Measurements from ENCODE around the gene OR51A7. TPM values are rescaled to one million over a fixed set of nuclear protein-coding genes. Genes with fewer than 3 reads are reported as not detected.

OR51A7 gene, protein sequence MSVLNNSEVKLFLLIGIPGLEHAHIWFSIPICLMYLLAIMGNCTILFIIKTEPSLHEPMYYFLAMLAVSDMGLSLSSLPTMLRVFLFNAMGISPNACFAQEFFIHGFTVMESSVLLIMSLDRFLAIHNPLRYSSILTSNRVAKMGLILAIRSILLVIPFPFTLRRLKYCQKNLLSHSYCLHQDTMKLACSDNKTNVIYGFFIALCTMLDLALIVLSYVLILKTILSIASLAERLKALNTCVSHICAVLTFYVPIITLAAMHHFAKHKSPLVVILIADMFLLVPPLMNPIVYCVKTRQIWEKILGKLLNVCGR
- not detected in 2 replicates for total RNA-seq

DNA sequence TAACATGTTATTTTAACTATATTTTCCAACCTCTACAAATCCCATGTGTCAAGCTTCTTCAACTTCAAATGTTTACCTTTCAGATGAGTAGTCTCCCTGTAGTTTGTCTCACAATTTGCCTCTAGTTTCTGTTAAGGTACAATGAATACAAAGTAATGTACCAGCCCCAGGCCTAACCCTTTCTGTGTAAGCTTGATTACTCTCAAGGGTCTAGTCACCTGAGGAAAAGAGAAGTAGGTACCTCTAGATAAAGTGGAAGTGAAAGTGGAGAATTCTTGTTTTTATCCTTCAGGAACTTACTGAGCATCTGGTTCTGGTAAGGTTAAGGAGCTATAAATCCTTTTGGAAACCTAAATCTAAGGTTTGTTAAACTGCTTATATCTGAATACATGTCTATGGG is at the start of gene OR51A7:
Gene OR51A7 (plus strand): TSS at position 300 of the 400 bp plus-strand sequence. CDS start 3,587 bp downstream, outside the sequence.

DNA sequence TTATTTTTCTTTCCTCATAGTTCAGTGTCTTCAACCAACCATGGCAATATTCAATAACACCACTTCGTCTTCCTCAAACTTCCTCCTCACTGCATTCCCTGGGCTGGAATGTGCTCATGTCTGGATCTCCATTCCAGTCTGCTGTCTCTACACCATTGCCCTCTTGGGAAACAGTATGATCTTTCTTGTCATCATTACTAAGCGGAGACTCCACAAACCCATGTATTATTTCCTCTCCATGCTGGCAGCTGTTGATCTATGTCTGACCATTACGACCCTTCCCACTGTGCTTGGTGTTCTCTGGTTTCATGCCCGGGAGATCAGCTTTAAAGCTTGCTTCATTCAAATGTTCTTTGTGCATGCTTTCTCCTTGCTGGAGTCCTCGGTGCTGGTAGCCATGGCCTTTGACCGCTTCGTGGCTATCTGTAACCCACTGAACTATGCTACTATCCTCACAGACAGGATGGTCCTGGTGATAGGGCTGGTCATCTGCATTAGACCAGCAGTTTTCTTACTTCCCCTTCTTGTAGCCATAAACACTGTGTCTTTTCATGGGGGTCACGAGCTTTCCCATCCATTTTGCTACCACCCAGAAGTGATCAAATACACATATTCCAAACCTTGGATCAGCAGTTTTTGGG is 21.6 kb upstream of the OR51A7 start, which contains the start of gene OR51T1:
Gene OR51T1 (plus strand): TSS at position 41 of the 641 bp plus-strand sequence. CDS start 0 bp downstream, at position 41.

GRCh38 chr11:4919250-4919649 is 15.7 kb downstream of the OR51A7 start, which contains the start of gene OR51G2:
TSS of gene OR51G2 (minus strand) at chr11:4919350. CDS start at chr11:4915663, 3,687 bp downstream.

DNA sequence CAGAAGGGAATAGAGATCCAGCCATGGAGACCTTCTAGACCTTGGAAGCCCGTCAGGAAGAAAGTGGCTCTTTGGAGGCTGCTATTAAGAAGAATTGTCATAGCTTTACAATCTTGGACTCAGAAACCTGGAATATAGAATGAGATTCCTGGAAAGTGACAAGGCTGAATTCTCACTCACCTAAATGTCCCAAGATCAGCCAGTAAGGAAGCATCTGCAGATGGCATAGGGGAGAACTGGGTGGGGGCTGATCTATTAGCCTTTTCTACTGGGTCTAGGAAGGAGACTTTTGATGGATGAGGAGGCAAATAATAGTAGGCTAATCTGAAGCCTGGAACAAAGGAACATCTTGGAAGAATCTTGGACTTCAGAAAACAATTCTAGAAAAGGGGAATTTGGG is 20.7 kb downstream of the OR51A7 start, which contains the start of gene OR51G1:
Gene OR51G1 (minus strand): TSS at position 101 of the 400 bp plus-strand sequence. CDS start 0 bp downstream, at position 101.

DNA sequence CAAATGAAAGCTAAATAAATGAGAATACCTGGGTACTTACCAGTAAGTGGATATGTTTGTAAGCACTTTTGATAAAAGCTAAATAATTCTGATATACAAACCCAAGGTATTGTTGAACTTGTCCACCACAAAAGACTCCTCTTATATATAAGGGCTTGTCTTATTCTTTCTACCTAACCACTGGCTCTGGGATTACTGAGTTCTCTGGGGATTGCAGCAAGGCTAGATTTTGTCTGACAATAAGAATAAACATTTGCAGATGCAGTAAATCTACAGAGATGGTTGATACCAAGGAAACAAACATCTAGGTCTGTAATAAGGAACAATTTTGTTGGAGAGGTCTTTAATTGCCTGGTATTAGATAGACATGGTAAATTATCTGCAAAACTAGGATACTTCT is 43.9 kb downstream of the OR51A7 start, which contains the start of gene OR51A4:
Gene OR51A4 (minus strand): TSS at position 101 of the 400 bp plus-strand sequence. CDS start 505 bp downstream, outside the sequence.

DNA sequence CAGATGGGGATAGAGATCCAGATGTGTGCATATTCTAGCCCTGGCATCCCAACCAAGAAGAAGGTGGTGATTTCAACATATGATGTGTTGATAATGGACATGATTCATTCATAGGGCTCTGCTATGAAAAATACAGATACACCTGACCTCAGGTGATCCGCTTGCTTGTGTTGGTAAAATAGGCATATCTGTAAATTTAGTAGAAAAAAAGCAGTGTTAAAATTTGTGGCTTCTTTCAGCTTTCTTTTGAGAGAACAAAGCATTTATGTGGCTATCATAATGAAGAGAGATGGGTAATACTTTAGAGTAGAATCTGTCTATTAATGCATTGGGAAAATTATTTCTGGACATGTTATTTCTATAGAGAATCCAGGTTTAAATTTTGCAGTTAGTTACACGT is 52.0 kb downstream of the OR51A7 start, which contains the start of gene OR51A2:
Gene OR51A2 (minus strand): TSS at position 101 of the 400 bp plus-strand sequence. CDS start 0 bp downstream, at position 101.

Other genes with a start within 250 kb of the OR51A7 start
- under 0.01 TPM in 1 of 2 replicates, not detected in the other for gene OR51E2, start 205.9 kb upstream of the OR51A7 start, total RNA-seq
- gene MMP26, start 199.0 kb upstream of the OR51A7 start, total RNA-seq: not detected in 2 replicates
- not detected in 2 replicates for gene OR51F1, start 133.8 kb upstream of the OR51A7 start, total RNA-seq
- gene OR52R1, start 99.4 kb upstream of the OR51A7 start, total RNA-seq: not detected in 2 replicates
- not detected in 2 replicates for gene OR51F2, start 82.5 kb upstream of the OR51A7 start, total RNA-seq
- not detected in 2 replicates for gene OR51S1, start 54.6 kb upstream of the OR51A7 start, total RNA-seq
- gene OR51T1, start 21.9 kb upstream of the OR51A7 start, total RNA-seq: not detected in 2 replicates
- not detected in 2 replicates for gene OR51G2, start 15.6 kb downstream of the OR51A7 start, total RNA-seq
- gene OR51G1, start 20.6 kb downstream of the OR51A7 start, total RNA-seq: not detected in 2 replicates
- not detected in 2 replicates for gene OR51A4, start 43.8 kb downstream of the OR51A7 start, total RNA-seq
- not detected in 2 replicates for gene OR51A2, start 51.9 kb downstream of the OR51A7 start, total RNA-seq
- not detected in 2 replicates for gene OR51L1, start 91.1 kb downstream of the OR51A7 start, total RNA-seq
- gene OR52J3, start 142.7 kb downstream of the OR51A7 start, total RNA-seq: not detected in 2 replicates
- not detected in 2 replicates for gene OR52E2, start 155.8 kb downstream of the OR51A7 start, total RNA-seq
- not detected in 2 replicates for gene OR52E1, start 165.8 kb downstream of the OR51A7 start, total RNA-seq
- not detected in 2 replicates for gene OR52A5, start 234.6 kb downstream of the OR51A7 start, total RNA-seq

All from tracheal epithelial cell (primary cell).